Bone marrow (tissue), 2 donors: ENCODE results near the gene GTSF1L.

Experiments
- DNase-seq, 2 donors: peaks; one replicate each; lab custom pipeline; 2025; lab: John Stamatoyannopoulos, UW

The GTSF1L gene

DNA sequence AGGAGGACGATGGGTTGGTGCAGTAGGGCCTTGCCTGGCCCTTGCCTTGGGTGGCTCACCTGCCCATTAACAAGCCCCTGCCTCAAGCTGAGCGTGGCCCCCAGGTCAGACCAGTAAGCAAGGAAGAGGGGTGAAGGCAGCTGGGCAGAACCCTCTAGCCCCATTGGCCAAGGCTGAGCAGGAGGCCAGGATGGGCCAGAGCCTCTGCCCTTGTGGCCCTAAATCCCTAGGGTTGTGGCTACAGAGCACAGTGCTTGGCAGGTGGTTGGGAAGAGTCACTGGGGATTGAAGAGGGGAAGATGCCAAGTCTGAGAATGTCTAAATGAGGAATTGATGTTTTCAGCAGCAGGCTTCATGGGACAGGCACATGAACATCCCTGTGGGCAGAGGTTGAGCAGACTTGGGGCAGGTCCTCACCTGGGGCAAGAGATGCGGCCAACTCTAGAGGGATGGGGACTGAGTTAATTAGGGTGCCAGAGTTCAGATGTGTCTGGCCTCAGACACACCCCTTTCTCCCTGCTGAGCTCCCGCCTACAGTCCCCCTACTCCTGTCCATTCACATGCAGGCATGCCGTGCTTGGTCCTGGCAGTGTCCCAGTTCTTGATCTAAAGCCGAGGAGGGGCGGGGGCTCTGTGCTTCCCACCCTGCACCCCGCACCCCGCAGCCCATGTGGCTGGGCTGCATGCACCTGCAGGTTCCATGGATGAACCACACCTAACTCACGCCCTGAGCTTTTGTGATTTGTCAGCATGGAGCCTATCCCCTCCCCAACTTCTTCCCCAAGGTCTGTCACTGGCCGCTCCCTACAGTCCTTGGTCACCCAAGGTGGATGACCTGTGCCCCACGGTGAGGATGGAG is 9.8 kb downstream of the GTSF1L start:
- no peak for DNase-seq

- DNase-seq, result no peak
Observed at GRCh38 chr20:43716123-43716522, 10.7 kb downstream of the GTSF1L start.

- DNase-seq, result no peak
Observed at GRCh38 chr20:43715511-43715910, 11.3 kb downstream of the GTSF1L start.

DNA sequence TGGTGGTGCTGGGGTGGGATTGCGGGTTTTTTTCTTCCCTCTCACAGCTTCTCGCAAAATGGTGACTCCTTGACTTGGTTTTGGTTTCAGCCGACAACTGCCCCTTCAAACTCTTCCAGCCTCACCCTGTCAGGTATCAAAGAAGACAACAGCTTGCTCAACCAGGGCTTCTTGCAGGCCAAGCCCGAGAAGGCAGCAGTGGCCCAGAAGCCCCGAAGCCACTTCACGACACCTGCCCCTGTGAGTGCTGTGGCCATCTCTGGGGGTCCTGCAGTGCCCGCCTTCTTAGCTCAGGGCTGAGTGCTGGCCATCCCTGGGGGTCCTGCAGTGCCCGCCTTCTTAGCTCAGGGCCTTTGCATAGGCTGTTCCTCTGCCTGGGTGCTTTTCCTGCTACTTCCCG is 11.8 kb downstream of the GTSF1L start:
- DNase-seq, result no peak

DNA sequence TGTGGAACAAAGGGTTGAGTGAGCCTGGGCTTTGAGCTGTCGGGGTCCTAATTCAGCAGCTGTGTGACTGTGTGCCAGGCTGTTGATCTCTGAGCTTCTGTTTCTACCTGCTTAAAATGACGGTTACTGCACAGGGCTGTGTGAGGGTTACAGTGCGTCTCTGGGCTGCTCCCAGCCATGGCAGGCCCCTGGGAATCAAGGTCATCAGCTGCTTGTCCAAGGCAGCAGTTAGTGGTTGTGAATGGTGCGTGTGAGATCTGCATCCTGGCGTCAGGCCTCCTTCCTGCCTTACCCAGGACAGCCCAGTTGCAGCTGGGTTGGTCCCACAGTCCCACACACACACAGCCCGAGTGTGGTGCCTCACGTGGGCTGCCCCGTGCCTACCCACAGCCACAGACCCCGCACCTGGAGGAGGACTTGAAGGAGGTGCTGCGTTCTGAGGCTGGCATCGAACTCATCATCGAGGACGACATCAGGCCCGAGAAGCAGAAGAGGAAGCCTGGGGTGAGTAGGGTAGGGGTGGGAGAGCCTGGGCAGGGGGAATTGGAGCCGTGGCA is 15.6 kb downstream of the GTSF1L start:
- DNase-seq, result no peak

DNA sequence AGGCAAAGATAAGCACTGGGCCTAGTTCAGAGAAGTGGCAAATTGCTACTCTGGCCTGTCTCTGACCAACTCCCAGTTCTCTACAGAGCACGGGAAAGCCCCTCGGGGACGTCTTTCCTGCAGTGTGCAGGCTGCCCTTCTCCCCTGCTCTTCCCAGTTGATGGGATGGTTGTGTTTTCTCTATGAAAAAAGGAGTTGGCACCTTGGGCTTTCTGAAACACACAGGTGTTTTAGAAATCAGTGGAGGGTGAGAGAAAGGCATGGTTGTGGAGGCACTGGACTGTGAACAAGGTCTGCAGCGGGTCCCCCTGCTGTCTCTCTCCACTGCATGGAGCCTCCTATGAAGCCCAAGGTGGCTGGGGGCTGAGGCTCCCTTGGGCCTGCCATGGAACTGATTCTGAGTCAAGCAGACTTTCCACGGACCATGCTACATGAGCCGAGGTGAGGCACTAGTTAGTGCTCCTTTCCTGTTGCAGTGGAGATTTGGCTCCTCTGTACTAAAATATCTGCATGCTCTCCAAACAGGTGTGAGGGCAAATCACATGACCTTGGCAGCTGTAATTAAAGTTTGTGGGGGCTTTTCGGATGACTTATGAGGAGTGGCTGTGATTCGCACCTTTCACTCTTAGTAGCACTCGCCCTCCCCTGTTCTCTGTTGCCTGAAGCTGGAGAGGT is 16.3 kb downstream of the GTSF1L start:
- DNase-seq, result no peak

GRCh38 chr20:43702502-43702901 is 24.3 kb downstream of the GTSF1L start:
- no peak for DNase-seq

DNA sequence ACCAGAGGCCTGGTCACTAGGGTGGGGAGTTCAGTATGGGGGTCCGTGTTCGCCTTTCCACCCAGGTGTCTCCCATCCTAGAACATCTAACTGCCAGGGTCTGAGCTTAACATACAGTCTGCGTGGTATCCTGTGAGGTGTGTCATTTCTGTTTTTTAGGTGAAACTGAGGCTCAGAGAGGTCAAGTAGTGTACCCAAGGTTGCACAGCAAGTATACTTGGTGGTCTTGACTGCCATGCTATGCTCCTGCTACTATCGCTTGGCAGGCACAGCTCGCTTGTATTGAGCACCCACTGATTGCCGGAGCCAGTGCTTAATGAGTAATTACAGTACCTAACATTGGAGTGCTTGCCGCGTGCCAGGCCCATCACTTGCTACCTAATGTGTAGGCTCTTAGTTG is 26.2 kb downstream of the GTSF1L start:
- DNase-seq, result no peak

GRCh38 chr20:43699941-43700565 is 26.7 kb downstream of the GTSF1L start:
- DNase-seq, result no peak

DNA sequence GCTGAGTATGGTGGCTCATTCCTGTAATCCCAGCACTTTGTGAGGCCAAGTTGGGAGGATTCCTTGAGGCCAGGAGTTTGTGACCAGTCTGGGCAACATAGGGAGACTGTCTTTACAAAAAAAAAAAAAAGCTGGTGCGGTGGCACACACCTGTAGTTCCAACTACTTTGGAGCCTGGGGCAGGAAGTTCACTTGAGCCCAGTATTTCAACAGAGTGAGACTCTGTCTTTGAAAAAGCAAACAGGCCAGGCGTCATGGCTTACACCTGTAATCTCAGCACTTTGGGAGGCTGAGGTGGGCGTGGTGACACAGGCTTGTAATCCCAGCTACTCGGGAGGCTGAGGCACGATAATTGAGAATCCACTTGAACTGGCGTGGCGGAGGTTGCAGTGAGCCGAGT is 31.2 kb downstream of the GTSF1L start:
- no peak for DNase-seq

GRCh38 chr20:43694763-43695162 is 32.0 kb downstream of the GTSF1L start:
- no peak for DNase-seq

GRCh38 chr20:43691928-43692524 is 34.8 kb downstream of the GTSF1L start:
- peak in 1 of 2 donors; percentile 13 for DNase-seq

GRCh38 chr20:43690943-43691598 is 35.7 kb downstream of the GTSF1L start:
- DNase-seq, result no peak

DNA sequence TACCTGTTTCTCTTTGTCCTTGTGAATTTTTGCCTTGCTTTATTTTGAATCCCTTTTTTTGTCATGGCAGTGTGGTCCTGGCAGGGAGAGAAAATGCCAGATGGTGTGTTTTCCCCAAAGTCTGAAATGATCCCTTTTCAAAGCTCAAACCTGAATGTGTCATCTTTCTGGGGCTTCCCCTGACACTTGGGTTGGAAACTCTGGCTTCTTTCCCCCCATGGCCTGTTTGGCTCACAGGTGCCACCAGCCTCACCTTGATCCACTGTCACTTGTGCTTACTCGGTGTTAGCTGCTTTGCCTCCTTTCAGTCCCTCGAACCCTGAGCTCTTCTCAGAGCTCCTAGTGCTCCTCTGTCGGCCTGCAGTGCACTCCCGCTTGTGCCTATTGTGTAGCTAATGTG is 37.6 kb downstream of the GTSF1L start:
- no peak for DNase-seq

- DNase-seq, result no peak
Observed at GRCh38 chr20:43686820-43687219, 40.0 kb downstream of the GTSF1L start.

DNA sequence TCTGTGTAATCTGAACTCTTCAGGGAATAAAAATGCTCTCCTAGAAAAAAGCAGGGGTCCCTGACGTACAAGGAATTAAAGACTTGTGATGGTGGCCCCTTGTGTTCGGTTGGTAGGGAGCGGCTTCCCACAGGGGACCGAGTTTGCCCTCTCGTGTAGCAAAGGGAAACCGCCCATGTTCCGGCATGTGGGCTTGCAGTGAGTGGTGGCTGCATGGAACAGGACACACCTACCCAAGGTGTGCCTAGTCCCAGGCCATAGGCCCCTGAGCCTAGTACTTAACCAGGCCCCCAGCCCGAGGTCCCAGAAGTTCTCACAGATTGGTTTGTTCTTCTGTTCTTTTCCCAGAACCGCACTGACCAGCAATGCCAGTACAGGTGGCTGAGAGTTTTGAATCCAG is 44.4 kb downstream of the GTSF1L start:
- DNase-seq, result no peak

GRCh38 chr20:43681991-43682410 is 44.8 kb downstream of the GTSF1L start:
- no peak for DNase-seq

GRCh38 chr20:43681468-43681942 is 45.3 kb downstream of the GTSF1L start:
- DNase-seq, result no peak

DNA sequence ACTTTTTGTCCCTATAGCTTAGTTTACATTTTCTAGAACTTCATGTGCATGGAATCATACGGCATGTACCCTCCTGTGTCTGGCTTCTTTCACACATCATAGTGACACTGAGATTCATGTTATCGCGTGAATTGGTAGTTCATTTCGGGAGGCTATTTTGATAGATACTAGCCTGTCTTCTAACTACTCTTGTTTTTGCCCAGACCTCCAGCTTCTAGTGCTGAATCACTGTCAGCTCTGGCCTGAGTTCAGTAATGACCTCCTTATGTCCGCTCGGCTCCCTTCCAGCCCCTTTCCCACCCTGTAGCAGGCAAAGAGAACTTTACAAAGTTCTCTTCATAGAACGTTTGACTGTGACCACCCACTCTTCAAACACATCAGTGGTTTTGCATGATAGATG is 45.8 kb downstream of the GTSF1L start:
- no peak for DNase-seq

DNA sequence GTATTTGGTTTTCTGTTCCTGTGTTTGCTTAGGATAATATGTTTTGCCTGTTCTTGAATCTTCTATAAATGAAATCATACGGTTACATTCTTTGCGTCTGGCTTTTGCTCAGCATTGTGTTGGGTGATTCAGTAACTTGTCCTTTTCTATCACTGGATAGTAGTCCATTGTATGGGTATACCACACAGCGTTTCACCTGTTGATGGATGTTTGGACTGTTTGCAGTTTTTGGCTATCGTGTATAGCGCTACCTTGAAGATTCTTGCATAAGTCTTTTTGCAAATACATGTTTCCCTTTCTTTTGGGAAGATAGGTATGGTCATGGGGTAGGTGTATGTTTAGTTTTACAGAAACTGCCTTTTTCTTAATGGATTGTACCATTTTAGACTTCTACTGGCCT is 50.4 kb downstream of the GTSF1L start:
- DNase-seq, result no peak
